ENCODE results near the gene OR4D2.

OR4D2 gene

GRCh38 chr17:58187063-58187462, 20.3 kb downstream of the OR4D2 start:
- no peak overlapping the region for H3K27ac Mint-ChIP-seq
- no peaks in the 10 kb centered on the region for H3K36me3 Mint-ChIP-seq (ENCODE audit: low read depth)
- DNase-seq = no peak
- peaks cover 13% of the 10 kb centered on the region for H3K4me1 Mint-ChIP-seq
- no peak overlapping the region for H3K4me3 Mint-ChIP-seq
- no peaks in the 10 kb centered on the region for H3K9me3 Mint-ChIP-seq
- peaks cover 36% of the 10 kb centered on the region for H3K27me3 Mint-ChIP-seq (ENCODE audit: low read depth, poor library complexity)
- TF ChIP-seq CTCF (IDR thresholded peaks at IDR 0.05) = no peak

- H3K27me3 Mint-ChIP-seq (ENCODE audit: low read depth, poor library complexity) = peaks cover 37% of the 10 kb centered on the region
- no peak for TF ChIP-seq CTCF (IDR thresholded peaks at IDR 0.05)
- DNase-seq = no peak
- peaks cover 13% of the 10 kb centered on the region for H3K4me1 Mint-ChIP-seq
- no peaks in the 10 kb centered on the region for H3K36me3 Mint-ChIP-seq (ENCODE audit: low read depth)
- no peaks in the 10 kb centered on the region for H3K9me3 Mint-ChIP-seq
- H3K27ac Mint-ChIP-seq = no peak overlapping the region
- H3K4me3 Mint-ChIP-seq = no peak overlapping the region
Observed at GRCh38 chr17:58187675-58188074, 20.9 kb downstream of the OR4D2 start.

GRCh38 chr17:58189436-58190146, 22.8 kb downstream of the OR4D2 start:
- DNase-seq = no peak
- Mint-ChIP-seq H3K36me3 (ENCODE audit: low read depth) (no peaks in the 10 kb centered on the region), H3K9me3 (no peaks in the 10 kb centered on the region), H3K4me3 (no peak overlapping the region), H3K4me1 (peaks cover 8% of the 10 kb centered on the region), H3K27me3 (ENCODE audit: low read depth, poor library complexity) (peaks cover 39% of the 10 kb centered on the region), H3K27ac (no peak overlapping the region)
- TF ChIP-seq CTCF (IDR thresholded peaks at IDR 0.05) = no peak

- Mint-ChIP-seq H3K27ac (no peak overlapping the region), H3K4me1 (peaks cover 4% of the 10 kb centered on the region), H3K27me3 (ENCODE audit: low read depth, poor library complexity) (peaks cover 48% of the 10 kb centered on the region), H3K36me3 (ENCODE audit: low read depth) (no peaks in the 10 kb centered on the region), H3K4me3 (no peak overlapping the region), H3K9me3 (no peaks in the 10 kb centered on the region)
- TF ChIP-seq CTCF (IDR thresholded peaks at IDR 0.05) = no peak
- DNase-seq = no peak
Observed at GRCh38 chr17:58191241-58191896, 24.6 kb downstream of the OR4D2 start.

DNA sequence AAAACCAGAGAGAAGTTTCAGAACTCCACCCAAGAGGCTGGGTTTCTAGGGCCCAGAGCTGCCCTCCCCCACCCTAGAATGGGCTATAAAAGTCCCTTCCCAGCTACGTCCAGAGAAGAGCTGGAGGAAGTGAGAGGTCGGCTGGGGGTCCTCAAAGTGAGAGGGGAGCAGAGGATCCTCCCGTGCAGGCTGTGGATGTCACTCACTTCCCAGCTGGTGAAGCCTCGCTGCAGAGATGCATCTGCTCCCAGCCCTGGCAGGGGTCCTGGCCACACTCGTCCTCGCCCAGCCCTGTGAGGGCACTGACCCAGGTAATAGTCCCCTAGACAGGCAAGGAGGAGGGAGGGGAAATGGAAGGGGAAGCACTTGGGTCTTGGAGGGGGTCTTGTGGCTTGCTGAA, 25.8 kb downstream of the OR4D2 start, which contains the start of gene EPX:
Gene EPX (plus strand): TSS at position 115 of the 400 bp plus-strand sequence. CDS start 121 bp downstream, at position 236.
- no peak for TF ChIP-seq CTCF (IDR thresholded peaks at IDR 0.05)
- Mint-ChIP-seq H3K27me3 (ENCODE audit: low read depth, poor library complexity) (peaks cover 52% of the 10 kb centered on the region), H3K27ac (no peak within 1 kb of the TSS), H3K9me3 (no peaks in the 10 kb centered on the region), H3K36me3 (ENCODE audit: low read depth) (no peaks in the 10 kb centered on the region), H3K4me1 (peaks cover 4% of the 10 kb centered on the region), H3K4me3 (no peak within 1 kb of the TSS)
- no peak for DNase-seq
